ENCODE results near the gene ABHD6.

The ABHD6 gene

DNA sequence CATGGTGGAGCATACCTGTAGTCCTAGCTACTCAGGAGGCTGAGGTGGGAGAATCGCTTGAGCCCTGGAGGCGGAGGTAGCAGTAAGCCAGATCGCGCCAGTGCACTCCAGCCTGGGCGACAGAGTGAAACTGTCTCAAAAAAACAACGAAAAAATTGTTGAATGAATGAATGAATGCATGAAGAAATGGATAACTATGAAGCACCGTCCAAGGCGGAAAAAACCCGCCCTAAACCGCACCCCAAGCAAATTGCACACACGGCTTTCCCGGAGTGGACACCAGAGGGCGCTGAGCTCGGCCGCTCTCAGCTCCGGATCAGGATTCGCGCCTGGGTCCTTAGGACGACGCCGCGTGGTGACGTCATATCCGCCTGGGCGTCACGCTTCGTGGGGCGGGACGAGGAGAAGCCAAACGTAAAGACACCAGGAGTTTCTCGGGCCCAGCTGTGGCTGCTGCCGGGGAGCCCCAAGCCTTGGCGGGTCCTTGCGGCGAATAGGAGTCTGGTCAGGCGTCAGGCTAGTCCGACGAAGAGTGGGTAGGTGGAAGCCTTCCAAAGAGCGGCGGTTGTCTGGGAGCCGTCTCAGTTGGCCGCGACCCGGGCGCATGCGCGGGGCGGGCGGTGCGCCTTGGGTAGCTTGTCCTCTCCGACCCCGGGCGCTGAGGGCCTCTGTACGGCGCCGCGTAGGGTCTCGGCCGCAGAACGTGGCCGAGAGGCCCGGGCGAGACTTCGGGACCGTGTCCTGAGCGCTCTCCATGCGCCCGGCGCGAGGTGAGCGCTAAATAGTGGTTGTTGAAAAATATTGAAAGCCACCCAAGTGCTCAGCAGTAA is 68.5 kb downstream of the ABHD6 start, which contains the start of the genes HTD2 and RPP14:
HTD2 (plus strand) TSS at position 639 of the 830 bp plus-strand sequence. CDS start 11,094 bp downstream, outside the sequence.
RPP14 (plus strand) TSS at position 364 of the 830 bp plus-strand sequence. CDS start 4,085 bp downstream, outside the sequence.
- Mint-ChIP-seq H3K4me3 (peak within 1 kb of the TSS; percentile 97), H3K27me3 (ENCODE audit: low read depth, poor library complexity) (peaks cover 31% of the 10 kb centered on the region), H3K9me3 (peaks cover 10% of the 10 kb centered on the region), H3K27ac (peak within 1 kb of the TSS; percentile 100), H3K36me3 (ENCODE audit: low read depth) (peaks cover 11% of the 10 kb centered on the region), H3K4me1 (peaks cover 27% of the 10 kb centered on the region)
- peak; percentile 97 for DNase-seq
- TF ChIP-seq, protein P1, sequence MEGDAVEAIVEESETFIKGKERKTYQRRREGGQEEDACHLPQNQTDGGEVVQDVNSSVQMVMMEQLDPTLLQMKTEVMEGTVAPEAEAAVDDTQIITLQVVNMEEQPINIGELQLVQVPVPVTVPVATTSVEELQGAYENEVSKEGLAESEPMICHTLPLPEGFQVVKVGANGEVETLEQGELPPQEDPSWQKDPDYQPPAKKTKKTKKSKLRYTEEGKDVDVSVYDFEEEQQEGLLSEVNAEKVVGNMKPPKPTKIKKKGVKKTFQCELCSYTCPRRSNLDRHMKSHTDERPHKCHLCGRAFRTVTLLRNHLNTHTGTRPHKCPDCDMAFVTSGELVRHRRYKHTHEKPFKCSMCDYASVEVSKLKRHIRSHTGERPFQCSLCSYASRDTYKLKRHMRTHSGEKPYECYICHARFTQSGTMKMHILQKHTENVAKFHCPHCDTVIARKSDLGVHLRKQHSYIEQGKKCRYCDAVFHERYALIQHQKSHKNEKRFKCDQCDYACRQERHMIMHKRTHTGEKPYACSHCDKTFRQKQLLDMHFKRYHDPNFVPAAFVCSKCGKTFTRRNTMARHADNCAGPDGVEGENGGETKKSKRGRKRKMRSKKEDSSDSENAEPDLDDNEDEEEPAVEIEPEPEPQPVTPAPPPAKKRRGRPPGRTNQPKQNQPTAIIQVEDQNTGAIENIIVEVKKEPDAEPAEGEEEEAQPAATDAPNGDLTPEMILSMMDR (IDR thresholded peaks at IDR 0.05) = peak; percentile 95

DNA sequence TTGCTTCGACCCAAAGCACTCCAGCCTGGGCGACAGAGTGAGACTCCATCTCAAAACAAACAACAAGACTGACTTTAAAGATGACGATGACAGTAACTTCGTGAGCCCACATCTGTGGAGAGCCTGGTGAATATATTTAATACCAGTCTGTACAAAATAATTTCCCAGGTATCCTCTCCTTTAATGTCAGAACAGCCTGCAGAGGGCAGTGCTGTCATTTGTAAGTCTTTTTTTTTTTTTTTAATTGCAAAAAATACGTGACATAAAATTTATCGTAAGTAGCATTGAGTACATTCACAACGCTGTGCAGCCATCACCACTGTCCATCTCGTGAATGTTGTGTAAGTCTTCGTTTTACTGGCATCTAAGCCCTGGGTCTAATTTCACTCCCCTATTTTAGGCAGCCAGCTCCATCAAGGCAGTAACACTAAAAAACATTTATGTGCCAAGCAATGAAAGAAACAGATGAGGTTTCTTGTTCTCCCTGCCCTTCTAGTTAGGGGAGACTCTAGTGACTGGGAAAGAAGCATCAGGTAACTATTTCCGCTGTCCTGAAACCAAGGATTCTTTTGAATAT is 70.1 kb downstream of the ABHD6 start:
- H3K27me3 Mint-ChIP-seq (ENCODE audit: low read depth, poor library complexity) = peaks cover 16% of the 10 kb centered on the region
- no peak overlapping the region for H3K27ac Mint-ChIP-seq
- peak; percentile 15 for DNase-seq
- peaks cover 27% of the 10 kb centered on the region for H3K4me1 Mint-ChIP-seq
- TF ChIP-seq, protein P1 (IDR thresholded peaks at IDR 0.05) = peak; percentile 44
- H3K9me3 Mint-ChIP-seq = no peaks in the 10 kb centered on the region
- H3K36me3 Mint-ChIP-seq (ENCODE audit: low read depth) = peaks cover 26% of the 10 kb centered on the region
- H3K4me3 Mint-ChIP-seq = peak overlapping the region; percentile 97

- Mint-ChIP-seq H3K9me3 (no peaks in the 10 kb centered on the region), H3K4me3 (peak overlapping the region; percentile 30)
Observed at GRCh38 chr3:58308728-58309127, 71.1 kb downstream of the ABHD6 start.

DNA sequence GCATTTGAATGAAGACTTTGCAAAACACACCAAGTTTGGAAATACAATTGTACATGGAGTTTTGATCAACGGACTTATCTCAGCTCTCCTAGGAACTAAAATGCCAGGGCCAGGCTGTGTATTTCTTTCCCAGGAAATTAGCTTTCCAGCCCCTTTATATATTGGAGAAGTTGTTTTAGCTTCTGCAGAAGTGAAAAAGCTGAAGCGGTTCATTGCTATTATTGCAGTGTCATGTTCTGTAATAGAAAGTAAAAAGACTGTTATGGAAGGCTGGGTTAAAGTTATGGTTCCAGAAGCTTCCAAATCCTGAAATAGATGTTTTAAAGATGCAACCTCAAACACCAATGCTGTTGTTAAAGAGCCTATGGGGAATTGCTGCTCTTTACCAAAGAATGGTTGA is 80.2 kb downstream of the ABHD6 start:
- Mint-ChIP-seq H3K27ac (no peak overlapping the region), H3K9me3 (no peaks in the 10 kb centered on the region), H3K4me3 (no peak overlapping the region), H3K27me3 (ENCODE audit: low read depth, poor library complexity) (no peaks in the 10 kb centered on the region), H3K4me1 (no peaks in the 10 kb centered on the region), H3K36me3 (ENCODE audit: low read depth) (peaks cover 60% of the 10 kb centered on the region)
- no peak for DNase-seq
- TF ChIP-seq, protein P1 (IDR thresholded peaks at IDR 0.05) = no peak

More at GRCh38 chr3:58308728-58309127, 71.1 kb downstream of the ABHD6 start:
- Mint-ChIP-seq H3K27ac (peak overlapping the region; percentile 88), H3K36me3 (ENCODE audit: low read depth) (peaks cover 36% of the 10 kb centered on the region), H3K4me1 (peaks cover 27% of the 10 kb centered on the region), H3K27me3 (ENCODE audit: low read depth, poor library complexity) (peaks cover 8% of the 10 kb centered on the region)
- TF ChIP-seq, protein P1 (IDR thresholded peaks at IDR 0.05) = no peak
- no peak for DNase-seq

GRCh38 chr3:58321791-58322190 is 84.2 kb downstream of the ABHD6 start:
- TF ChIP-seq, protein P1 (IDR thresholded peaks at IDR 0.05) = no peak
- Mint-ChIP-seq H3K9me3 (no peaks in the 10 kb centered on the region), H3K4me3 (no peak overlapping the region), H3K36me3 (ENCODE audit: low read depth) (peaks cover 28% of the 10 kb centered on the region), H3K4me1 (peaks cover 32% of the 10 kb centered on the region), H3K27me3 (ENCODE audit: low read depth, poor library complexity) (no peaks in the 10 kb centered on the region), H3K27ac (no peak overlapping the region)
- no peak for DNase-seq

Data from nephron progenitor cell (in vitro differentiated cells).